GM10266 (cell line): ENCODE data around the gene RARG.
A peak's percentile ranks its signal among the peaks of the same experiment; 100 is the strongest.

Experiments
- DNase-seq: peaks from one replicate; pipeline ENCODE4 v3.0.0; 2012; ENCODE audit errors: extremely low spot score
- CTCF ChIP-seq: IDR thresholded peaks from 2 replicates; pipeline ENCODE4 v1.5.1; 2012; ENCODE audit warnings: mild to moderate bottlenecking, low read depth; ENCODE audit not compliant: control insufficient read depth, insufficient read depth; ENCODE audit errors: missing control alignments

The RARG gene

GRCh38 chr12:53268630-53269562, 36.9 kb upstream of the RARG start:
- peak; percentile 32 for DNase-seq
- TF ChIP-seq CTCF = no peak

- TF ChIP-seq CTCF = peak; percentile 46
- DNase-seq = peak; percentile 90
Measured at GRCh38 chr12:53267999-53268629, 36.1 kb upstream of the RARG start, which contains the start of gene ESPL1. TSS of gene ESPL1 (plus strand) at chr12:53268299. CDS start at chr12:53268767, 468 bp downstream.

GRCh38 chr12:53267306-53267998, 35.4 kb upstream of the RARG start:
- TF ChIP-seq CTCF = no peak
- no peak for DNase-seq

GRCh38 chr12:53265783-53266182, 33.8 kb upstream of the RARG start:
- no peak for TF ChIP-seq CTCF
- DNase-seq = no peak

GRCh38 chr12:53259891-53260290, 27.9 kb upstream of the RARG start:
- no peak for DNase-seq
- TF ChIP-seq CTCF = no peak

GRCh38 chr12:53258541-53259539, 26.8 kb upstream of the RARG start:
- no peak for DNase-seq
- no peak for TF ChIP-seq CTCF
